ENCODE results near the gene SH3GL2.

Gene SH3GL2

GRCh38 chr9:17578911-17579793 lies at the start of gene SH3GL2:
Gene SH3GL2, plus strand, starts transcription at chr9:17579066.
- no peak; the same call in 1 of the 2 replicates for TF ChIP-seq CTCF (IDR thresholded peaks at IDR 0.05)
- TF ChIP-seq ZFX (IDR thresholded peaks at IDR 0.05; ENCODE audit: borderline replicate concordance) = no peak
- H3K27ac ChIP-seq = no peak within 1 kb of the TSS

GRCh38 chr9:17531642-17532254 lies 47.1 kb upstream of the SH3GL2 start:
- TF ChIP-seq ZFX (IDR thresholded peaks at IDR 0.05; ENCODE audit: borderline replicate concordance) (no peak), CTCF (IDR thresholded peaks at IDR 0.05) (peak; percentile 88)
- no peak overlapping the region for H3K27ac ChIP-seq

GRCh38 chr9:17532461-17532860 lies 46.4 kb upstream of the SH3GL2 start:
- H3K27ac ChIP-seq = no peak overlapping the region
- TF ChIP-seq CTCF (IDR thresholded peaks at IDR 0.05) (no peak), ZFX (IDR thresholded peaks at IDR 0.05; ENCODE audit: borderline replicate concordance) (no peak)

GRCh38 chr9:17535176-17535575 lies 43.7 kb upstream of the SH3GL2 start:
- TF ChIP-seq ZFX (IDR thresholded peaks at IDR 0.05; ENCODE audit: borderline replicate concordance) = no peak
- TF ChIP-seq CTCF (IDR thresholded peaks at IDR 0.05) = no peak
- H3K27ac ChIP-seq = no peak overlapping the region

GRCh38 chr9:17536027-17536426 lies 42.8 kb upstream of the SH3GL2 start:
- H3K27ac ChIP-seq = no peak overlapping the region
- no peak for TF ChIP-seq ZFX (IDR thresholded peaks at IDR 0.05; ENCODE audit: borderline replicate concordance)
- no peak for TF ChIP-seq CTCF (IDR thresholded peaks at IDR 0.05)

GRCh38 chr9:17551023-17551422 lies 27.8 kb upstream of the SH3GL2 start:
- TF ChIP-seq CTCF (IDR thresholded peaks at IDR 0.05) = no peak
- TF ChIP-seq ZFX (IDR thresholded peaks at IDR 0.05; ENCODE audit: borderline replicate concordance) = no peak
- H3K27ac ChIP-seq = no peak overlapping the region

All from 22Rv1 (cell line).